Measurements from ENCODE around the gene MMAB.

Gene MMAB

GRCh38 chr12:109607618-109608017 lies 34.3 kb upstream of the MMAB start:
- Histone ChIP-seq H2BK5ac (ENCODE audit: low read length) (peak overlapping the region; percentile 97), H3K36me3 (replicated peaks in 1 of 2; ENCODE audit: control insufficient read depth in 2 of 2, insufficient read depth in 2 of 2, low read length in 2 of 2) (no peaks in the 10 kb centered on the region), H3K27ac (replicated peaks; ENCODE audit: low read length) (no peak overlapping the region), H2BK12ac (ENCODE audit: low read length) (peak overlapping the region; percentile 0), H2BK15ac (ENCODE audit: low read length) (peak overlapping the region; percentile 76), H2AK5ac (ENCODE audit: low read depth, low read length) (peak overlapping the region; percentile 99), H3K23ac (ENCODE audit: low read depth, low read length, poor library complexity) (no peak overlapping the region), H3K4me1 (ENCODE audit: control insufficient read depth in 2 of 2, insufficient read depth in 1 of 2, low read depth in 1 of 2, low read length in 2 of 2) (peaks cover 6 to 30% of the 10 kb centered on the region in 2 donors), H3K79me1 (ENCODE audit: low read depth, low read length) (peaks cover 2% of the 10 kb centered on the region), H3K14ac (ENCODE audit: low read length) (no peak overlapping the region), H3K4me3 (ENCODE audit: low read length in 2 of 2) (no peak overlapping the region), H3K4me2 (ENCODE audit: insufficient read depth, low read length, poor library complexity, severe bottlenecking) (no peak overlapping the region), H3K27me3 (ENCODE audit: control insufficient read depth in 3 of 3, insufficient read depth in 3 of 3, low read depth in 1 of 3, low read length in 3 of 3) (peaks cover 0 to 51% (median 0%) of the 10 kb centered on the region in 3 experiments), H2BK120ac (ENCODE audit: low read depth, low read length) (peak overlapping the region; percentile 95), H3K18ac (ENCODE audit: low read length) (peak overlapping the region; percentile 98), H4K91ac (ENCODE audit: low read depth, low read length, poor library complexity) (peak overlapping the region; percentile 30), H3K9ac (ENCODE audit: low read depth, low read length, poor library complexity) (no peak overlapping the region), H2AFZ (ENCODE audit: low read length) (no peak overlapping the region), H3K9me3 (replicated peaks in 1 of 2; ENCODE audit: control insufficient read depth in 2 of 2, insufficient read depth in 1 of 2, low read depth in 1 of 2, low read length in 2 of 2) (no peaks in the 10 kb centered on the region), H4K8ac (ENCODE audit: low read depth, low read length) (no peak overlapping the region), H3K4ac (ENCODE audit: low read length) (no peak overlapping the region)
- DNase-seq (ENCODE audit: low spot score), result no peak
- no CpG with 5 or more reads among the region's 4 CpGs for WGBS, 2 donors (ENCODE audit: extremely low coverage in 2 of 2, insufficient read length in 2 of 2, insufficient replicate concordance in 1 of 2)

GRCh38 chr12:109606320-109607028 lies 33.2 kb upstream of the MMAB start:
- Histone ChIP-seq H4K8ac (ENCODE audit: low read depth, low read length) (no peak overlapping the region), H3K9me3 (replicated peaks in 1 of 2; ENCODE audit: control insufficient read depth in 2 of 2, insufficient read depth in 1 of 2, low read depth in 1 of 2, low read length in 2 of 2) (no peaks in the 10 kb centered on the region), H3K79me1 (ENCODE audit: low read depth, low read length) (peaks cover 2% of the 10 kb centered on the region), H2BK5ac (ENCODE audit: low read length) (peak overlapping the region; percentile 97), H3K4me2 (ENCODE audit: insufficient read depth, low read length, poor library complexity, severe bottlenecking) (peak overlapping the region; percentile 65), H2BK15ac (ENCODE audit: low read length) (peak overlapping the region; percentile 76), H3K4me1 (ENCODE audit: control insufficient read depth in 2 of 2, insufficient read depth in 1 of 2, low read depth in 1 of 2, low read length in 2 of 2) (peaks cover 8 to 32% of the 10 kb centered on the region in 2 donors), H3K4ac (ENCODE audit: low read length) (no peak overlapping the region), H3K36me3 (replicated peaks in 1 of 2; ENCODE audit: control insufficient read depth in 2 of 2, insufficient read depth in 2 of 2, low read length in 2 of 2) (no peaks in the 10 kb centered on the region), H2BK120ac (ENCODE audit: low read depth, low read length) (peak overlapping the region; percentile 95), H3K9ac (ENCODE audit: low read depth, low read length, poor library complexity) (no peak overlapping the region), H3K27me3 (ENCODE audit: control insufficient read depth in 3 of 3, insufficient read depth in 3 of 3, low read depth in 1 of 3, low read length in 3 of 3) (peaks cover 0 to 43% (median 0%) of the 10 kb centered on the region in 3 experiments), H2BK12ac (ENCODE audit: low read length) (peak overlapping the region; percentile 100), H3K18ac (ENCODE audit: low read length) (peak overlapping the region; percentile 98), H3K4me3 (ENCODE audit: low read length in 2 of 2) (peak overlapping the region in 1 of 2 donors; percentile 16), H2AFZ (ENCODE audit: low read length) (peak overlapping the region; percentile 80), H2AK5ac (ENCODE audit: low read depth, low read length) (peak overlapping the region; percentile 99), H4K91ac (ENCODE audit: low read depth, low read length, poor library complexity) (no peak overlapping the region), H3K14ac (ENCODE audit: low read length) (no peak overlapping the region), H3K23ac (ENCODE audit: low read depth, low read length, poor library complexity) (no peak overlapping the region), H3K27ac (replicated peaks; ENCODE audit: low read length) (peak overlapping the region; percentile 98)
- DNase-seq (ENCODE audit: low spot score), result peak; percentile 95
- no CpG with 5 or more reads among the region's 30 CpGs for WGBS, 2 donors (ENCODE audit: extremely low coverage in 2 of 2, insufficient read length in 2 of 2, insufficient replicate concordance in 1 of 2)

- Histone ChIP-seq H3K4me3 (ENCODE audit: low read length in 2 of 2) (no peak overlapping the region), H3K18ac (ENCODE audit: low read length) (peak overlapping the region; percentile 92), H3K4ac (ENCODE audit: low read length) (no peak overlapping the region), H3K27me3 (ENCODE audit: control insufficient read depth in 3 of 3, insufficient read depth in 3 of 3, low read depth in 1 of 3, low read length in 3 of 3) (peaks cover 0 to 35% (median 0%) of the 10 kb centered on the region in 3 experiments), H2AK5ac (ENCODE audit: low read depth, low read length) (peak overlapping the region; percentile 26), H4K91ac (ENCODE audit: low read depth, low read length, poor library complexity) (no peak overlapping the region), H2BK12ac (ENCODE audit: low read length) (peak overlapping the region; percentile 48), H2BK120ac (ENCODE audit: low read depth, low read length) (no peak overlapping the region), H3K27ac (replicated peaks; ENCODE audit: low read length) (peak overlapping the region; percentile 98), H3K4me2 (ENCODE audit: insufficient read depth, low read length, poor library complexity, severe bottlenecking) (no peak overlapping the region), H3K4me1 (ENCODE audit: control insufficient read depth in 2 of 2, insufficient read depth in 1 of 2, low read depth in 1 of 2, low read length in 2 of 2) (peaks cover 8 to 32% of the 10 kb centered on the region in 2 donors), H3K23ac (ENCODE audit: low read depth, low read length, poor library complexity) (no peak overlapping the region), H3K36me3 (replicated peaks in 1 of 2; ENCODE audit: control insufficient read depth in 2 of 2, insufficient read depth in 2 of 2, low read length in 2 of 2) (no peaks in the 10 kb centered on the region), H4K8ac (ENCODE audit: low read depth, low read length) (no peak overlapping the region), H3K9ac (ENCODE audit: low read depth, low read length, poor library complexity) (peak overlapping the region; percentile 53), H2BK5ac (ENCODE audit: low read length) (peak overlapping the region; percentile 76), H3K79me1 (ENCODE audit: low read depth, low read length) (peaks cover 2% of the 10 kb centered on the region), H3K9me3 (replicated peaks in 1 of 2; ENCODE audit: control insufficient read depth in 2 of 2, insufficient read depth in 1 of 2, low read depth in 1 of 2, low read length in 2 of 2) (no peaks in the 10 kb centered on the region), H2BK15ac (ENCODE audit: low read length) (peak overlapping the region; percentile 6), H2AFZ (ENCODE audit: low read length) (no peak overlapping the region), H3K14ac (ENCODE audit: low read length) (no peak overlapping the region)
- no CpG with 5 or more reads among the region's 13 CpGs for WGBS, 2 donors (ENCODE audit: extremely low coverage in 2 of 2, insufficient read length in 2 of 2, insufficient replicate concordance in 1 of 2)
- DNase-seq (ENCODE audit: low spot score), result no peak
Measured at GRCh38 chr12:109605599-109606228, 32.4 kb upstream of the MMAB start.

GRCh38 chr12:109605016-109605415 lies 31.7 kb upstream of the MMAB start:
- no peak overlapping the region for H3K9ac ChIP-seq (ENCODE audit: low read depth, low read length, poor library complexity)
- H2BK5ac ChIP-seq (ENCODE audit: low read length), result no peak overlapping the region
- H2BK12ac ChIP-seq (ENCODE audit: low read length), result no peak overlapping the region
- H3K27me3 ChIP-seq (ENCODE audit: control insufficient read depth in 3 of 3, insufficient read depth in 3 of 3, low read depth in 1 of 3, low read length in 3 of 3), result peaks cover 0 to 30% (median 0%) of the 10 kb centered on the region in 3 experiments
- no peak overlapping the region for H2AFZ ChIP-seq (ENCODE audit: low read length)
- no peak overlapping the region for H3K14ac ChIP-seq (ENCODE audit: low read length)
- no peak overlapping the region for H3K4me2 ChIP-seq (ENCODE audit: insufficient read depth, low read length, poor library complexity, severe bottlenecking)
- no peak overlapping the region for H3K23ac ChIP-seq (ENCODE audit: low read depth, low read length, poor library complexity)
- WGBS, 2 donors (ENCODE audit: extremely low coverage in 2 of 2, insufficient read length in 2 of 2, insufficient replicate concordance in 1 of 2), result no CpG with 5 or more reads among the region's 5 CpGs
- peaks cover 2% of the 10 kb centered on the region for H3K79me1 ChIP-seq (ENCODE audit: low read depth, low read length)
- no peaks in the 10 kb centered on the region for H3K9me3 ChIP-seq (replicated peaks in 1 of 2; ENCODE audit: control insufficient read depth in 2 of 2, insufficient read depth in 1 of 2, low read depth in 1 of 2, low read length in 2 of 2)
- no peaks in the 10 kb centered on the region for H3K36me3 ChIP-seq (replicated peaks in 1 of 2; ENCODE audit: control insufficient read depth in 2 of 2, insufficient read depth in 2 of 2, low read length in 2 of 2)
- no peak for DNase-seq (ENCODE audit: low spot score)
- peak overlapping the region; percentile 6 for H2BK15ac ChIP-seq (ENCODE audit: low read length)
- H3K18ac ChIP-seq (ENCODE audit: low read length), result peak overlapping the region; percentile 36
- no peak overlapping the region for H3K4ac ChIP-seq (ENCODE audit: low read length)
- H4K8ac ChIP-seq (ENCODE audit: low read depth, low read length), result no peak overlapping the region
- H2AK5ac ChIP-seq (ENCODE audit: low read depth, low read length), result peak overlapping the region; percentile 26
- H3K4me1 ChIP-seq (ENCODE audit: control insufficient read depth in 2 of 2, insufficient read depth in 1 of 2, low read depth in 1 of 2, low read length in 2 of 2), result peaks cover 8 to 32% of the 10 kb centered on the region in 2 donors
- no peak overlapping the region for H4K91ac ChIP-seq (ENCODE audit: low read depth, low read length, poor library complexity)
- no peak overlapping the region for H3K4me3 ChIP-seq (ENCODE audit: low read length in 2 of 2)
- no peak overlapping the region for H2BK120ac ChIP-seq (ENCODE audit: low read depth, low read length)
- no peak overlapping the region for H3K27ac ChIP-seq (replicated peaks; ENCODE audit: low read length)
